Memory B cell (primary cell): Measurements from ENCODE around the gene PLCL1.

ENCODE experiments used
- ATAC-seq: fragments of 150-1000 bp; cut with Tn5 transposase; 2 replicates; pipeline ENCODE4 v1.10.0; 2021; ENCODE audit warnings: low read depth, mild to moderate bottlenecking, moderate library complexity
- DNase-seq, 2 donors: peaks; one replicate each; pipeline ENCODE4 v3.0.0; 2022; ENCODE audit warnings: low spot score in 2 of 2
- H3K27ac Mint-ChIP-seq: one replicate; pipeline ENCODE4 v1.8.0; 2022; ENCODE audit warnings: mild to moderate bottlenecking, moderate library complexity, mixed read lengths
- H3K27me3 Mint-ChIP-seq: one replicate; pipeline ENCODE4 v1.8.0; 2022; ENCODE audit warnings: mixed read lengths
- H3K36me3 Mint-ChIP-seq: one replicate; pipeline ENCODE4 v1.8.0; 2022; ENCODE audit warnings: mild to moderate bottlenecking, mixed read lengths
- H3K4me1 Mint-ChIP-seq: one replicate; pipeline ENCODE4 v1.8.0; 2022; ENCODE audit warnings: mixed read lengths
- H3K4me3 Mint-ChIP-seq: one replicate; pipeline ENCODE4 v1.8.0; 2022; ENCODE audit warnings: mild to moderate bottlenecking, moderate library complexity, mixed read lengths
- H3K9me3 Mint-ChIP-seq: one replicate; pipeline ENCODE4 v1.8.0; 2022; ENCODE audit warnings: mixed read lengths

PLCL1 gene

GRCh38 chr2:197800091-197800490 is 4.3 kb upstream of the PLCL1 start:
- ATAC-seq (no peak), DNase-seq (no peak)
- Mint-ChIP-seq H3K36me3 (no peaks in the 10 kb centered on the region), H3K27ac (no peak overlapping the region), H3K4me3 (no peak overlapping the region), H3K4me1 (peaks cover 6% of the 10 kb centered on the region), H3K9me3 (no peaks in the 10 kb centered on the region), H3K27me3 (peaks cover 21% of the 10 kb centered on the region)

GRCh38 chr2:197801033-197801432 is 3.4 kb upstream of the PLCL1 start:
- no peak overlapping the region for H3K4me3 Mint-ChIP-seq
- H3K27ac Mint-ChIP-seq: no peak overlapping the region
- no peaks in the 10 kb centered on the region for H3K9me3 Mint-ChIP-seq
- DNase-seq (no peak), ATAC-seq (no peak)
- peaks cover 4% of the 10 kb centered on the region for H3K36me3 Mint-ChIP-seq
- peaks cover 27% of the 10 kb centered on the region for H3K27me3 Mint-ChIP-seq
- H3K4me1 Mint-ChIP-seq: peaks cover 8% of the 10 kb centered on the region

- peaks cover 26% of the 10 kb centered on the region for H3K27me3 Mint-ChIP-seq
- no peak for DNase-seq
- H3K4me3 Mint-ChIP-seq: no peak overlapping the region
- H3K4me1 Mint-ChIP-seq: peaks cover 8% of the 10 kb centered on the region
- H3K36me3 Mint-ChIP-seq: peaks cover 4% of the 10 kb centered on the region
- H3K27ac Mint-ChIP-seq: no peak overlapping the region
- peak; percentile 43 for ATAC-seq
- no peaks in the 10 kb centered on the region for H3K9me3 Mint-ChIP-seq
Measured at GRCh38 chr2:197803033-197803444, 1.4 kb upstream of the PLCL1 start.

- peak; percentile 32 for ATAC-seq
- Mint-ChIP-seq H3K27me3 (peaks cover 22% of the 10 kb centered on the region), H3K27ac (no peak overlapping the region), H3K4me3 (peak overlapping the region; percentile 85), H3K9me3 (no peaks in the 10 kb centered on the region), H3K4me1 (peaks cover 8% of the 10 kb centered on the region), H3K36me3 (peaks cover 4% of the 10 kb centered on the region)
- DNase-seq: no peak
Measured at GRCh38 chr2:197804758-197805714, 643 bp downstream of the PLCL1 start.

- H3K4me3 Mint-ChIP-seq: peak overlapping the region; percentile 81
- no peak for ATAC-seq
- no peak for DNase-seq
- peaks cover 8% of the 10 kb centered on the region for H3K4me1 Mint-ChIP-seq
- H3K27me3 Mint-ChIP-seq: peaks cover 20% of the 10 kb centered on the region
- H3K27ac Mint-ChIP-seq: no peak overlapping the region
- no peaks in the 10 kb centered on the region for H3K9me3 Mint-ChIP-seq
- H3K36me3 Mint-ChIP-seq: peaks cover 4% of the 10 kb centered on the region
Measured at GRCh38 chr2:197805715-197806633, 1.6 kb downstream of the PLCL1 start.

GRCh38 chr2:197809064-197809463 is 4.7 kb downstream of the PLCL1 start:
- Mint-ChIP-seq H3K4me3 (no peak overlapping the region), H3K4me1 (peaks cover 5% of the 10 kb centered on the region), H3K27me3 (peaks cover 20% of the 10 kb centered on the region), H3K27ac (no peak overlapping the region), H3K9me3 (no peaks in the 10 kb centered on the region), H3K36me3 (peaks cover 4% of the 10 kb centered on the region)
- no peak for DNase-seq
- no peak for ATAC-seq

GRCh38 chr2:197810016-197810415 is 5.6 kb downstream of the PLCL1 start:
- Mint-ChIP-seq H3K9me3 (no peaks in the 10 kb centered on the region), H3K4me1 (peaks cover 2% of the 10 kb centered on the region), H3K36me3 (peaks cover 4% of the 10 kb centered on the region), H3K27ac (no peak overlapping the region), H3K27me3 (peaks cover 24% of the 10 kb centered on the region), H3K4me3 (no peak overlapping the region)
- no peak for DNase-seq
- no peak for ATAC-seq

GRCh38 chr2:197810491-197810890 is 6.1 kb downstream of the PLCL1 start:
- ATAC-seq (no peak), DNase-seq (no peak)
- Mint-ChIP-seq H3K9me3 (no peaks in the 10 kb centered on the region), H3K4me1 (peaks cover 2% of the 10 kb centered on the region), H3K27ac (no peak overlapping the region), H3K36me3 (peaks cover 2% of the 10 kb centered on the region), H3K27me3 (peaks cover 22% of the 10 kb centered on the region), H3K4me3 (no peak overlapping the region)

GRCh38 chr2:197813093-197813787 is 8.8 kb downstream of the PLCL1 start:
- peaks cover 21% of the 10 kb centered on the region for H3K27me3 Mint-ChIP-seq
- H3K36me3 Mint-ChIP-seq: no peaks in the 10 kb centered on the region
- ATAC-seq (no peak), DNase-seq (no peak)
- H3K27ac Mint-ChIP-seq: no peak overlapping the region
- H3K4me3 Mint-ChIP-seq: no peak overlapping the region
- H3K4me1 Mint-ChIP-seq: no peaks in the 10 kb centered on the region
- no peaks in the 10 kb centered on the region for H3K9me3 Mint-ChIP-seq

GRCh38 chr2:197814526-197814925 is 10.1 kb downstream of the PLCL1 start:
- DNase-seq (no peak), ATAC-seq (no peak)
- H3K27ac Mint-ChIP-seq: no peak overlapping the region
- no peaks in the 10 kb centered on the region for H3K4me1 Mint-ChIP-seq
- H3K36me3 Mint-ChIP-seq: no peaks in the 10 kb centered on the region
- H3K4me3 Mint-ChIP-seq: no peak overlapping the region
- H3K27me3 Mint-ChIP-seq: peaks cover 24% of the 10 kb centered on the region
- no peaks in the 10 kb centered on the region for H3K9me3 Mint-ChIP-seq

- H3K27me3 Mint-ChIP-seq: peaks cover 18% of the 10 kb centered on the region
- no peak overlapping the region for H3K27ac Mint-ChIP-seq
- H3K4me1 Mint-ChIP-seq: no peaks in the 10 kb centered on the region
- H3K9me3 Mint-ChIP-seq: no peaks in the 10 kb centered on the region
- no peak overlapping the region for H3K4me3 Mint-ChIP-seq
- no peaks in the 10 kb centered on the region for H3K36me3 Mint-ChIP-seq
- ATAC-seq (no peak), DNase-seq (no peak)
Measured at GRCh38 chr2:197821550-197822289, 17.3 kb downstream of the PLCL1 start.

- peaks cover 20% of the 10 kb centered on the region for H3K27me3 Mint-ChIP-seq
- no peak overlapping the region for H3K4me3 Mint-ChIP-seq
- no peak for DNase-seq
- H3K4me1 Mint-ChIP-seq: no peaks in the 10 kb centered on the region
- H3K27ac Mint-ChIP-seq: no peak overlapping the region
- H3K36me3 Mint-ChIP-seq: no peaks in the 10 kb centered on the region
- ATAC-seq: no peak
- H3K9me3 Mint-ChIP-seq: no peaks in the 10 kb centered on the region
Measured at GRCh38 chr2:197822333-197822732, 17.9 kb downstream of the PLCL1 start.

GRCh38 chr2:197827618-197828017 is 23.2 kb downstream of the PLCL1 start:
- no peak overlapping the region for H3K4me3 Mint-ChIP-seq
- peaks cover 5% of the 10 kb centered on the region for H3K9me3 Mint-ChIP-seq
- peaks cover 8% of the 10 kb centered on the region for H3K27me3 Mint-ChIP-seq
- ATAC-seq: no peak
- DNase-seq: no peak
- no peak overlapping the region for H3K27ac Mint-ChIP-seq
- H3K4me1 Mint-ChIP-seq: no peaks in the 10 kb centered on the region
- H3K36me3 Mint-ChIP-seq: no peaks in the 10 kb centered on the region
